Measurements from ENCODE around the gene LYRM9. TPM values are rescaled to one million over a fixed set of nuclear protein-coding genes. Genes with fewer than 3 reads are reported as not detected.

Gene LYRM9
- total and polyA plus RNA-seq, 9 of the 15 experiments (the other 6 are each of a cell fraction or from before 2014, with no cell fraction given) = 0.98 to 4.7 (median 1.8) TPM

GRCh38 chr17:27907976-27908558 is 14.9 kb upstream of the LYRM9 start (continued):
- TF ChIP-seq, protein P1, sequence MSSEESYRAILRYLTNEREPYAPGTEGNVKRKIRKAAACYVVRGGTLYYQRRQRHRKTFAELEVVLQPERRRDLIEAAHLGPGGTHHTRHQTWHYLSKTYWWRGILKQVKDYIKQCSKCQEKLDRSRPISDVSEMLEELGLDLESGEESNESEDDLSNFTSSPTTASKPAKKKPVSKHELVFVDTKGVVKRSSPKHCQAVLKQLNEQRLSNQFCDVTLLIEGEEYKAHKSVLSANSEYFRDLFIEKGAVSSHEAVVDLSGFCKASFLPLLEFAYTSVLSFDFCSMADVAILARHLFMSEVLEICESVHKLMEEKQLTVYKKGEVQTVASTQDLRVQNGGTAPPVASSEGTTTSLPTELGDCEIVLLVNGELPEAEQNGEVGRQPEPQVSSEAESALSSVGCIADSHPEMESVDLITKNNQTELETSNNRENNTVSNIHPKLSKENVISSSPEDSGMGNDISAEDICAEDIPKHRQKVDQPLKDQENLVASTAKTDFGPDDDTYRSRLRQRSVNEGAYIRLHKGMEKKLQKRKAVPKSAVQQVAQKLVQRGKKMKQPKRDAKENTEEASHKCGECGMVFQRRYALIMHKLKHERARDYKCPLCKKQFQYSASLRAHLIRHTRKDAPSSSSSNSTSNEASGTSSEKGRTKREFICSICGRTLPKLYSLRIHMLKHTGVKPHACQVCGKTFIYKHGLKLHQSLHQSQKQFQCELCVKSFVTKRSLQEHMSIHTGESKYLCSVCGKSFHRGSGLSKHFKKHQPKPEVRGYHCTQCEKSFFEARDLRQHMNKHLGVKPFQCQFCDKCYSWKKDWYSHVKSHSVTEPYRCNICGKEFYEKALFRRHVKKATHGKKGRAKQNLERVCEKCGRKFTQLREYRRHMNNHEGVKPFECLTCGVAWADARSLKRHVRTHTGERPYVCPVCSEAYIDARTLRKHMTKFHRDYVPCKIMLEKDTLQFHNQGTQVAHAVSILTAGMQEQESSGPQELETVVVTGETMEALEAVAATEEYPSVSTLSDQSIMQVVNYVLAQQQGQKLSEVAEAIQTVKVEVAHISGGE (CRISPR knock-in tag; IDR thresholded peaks at IDR 0.05) = peak in 1 of 3 experiments; percentile 80; a peak in 2 of 6 replicates
- TF ChIP-seq ZNF764 (CRISPR knock-in tag; IDR thresholded peaks at IDR 0.05; ENCODE audit: low read depth) = no peak
- TF ChIP-seq BRD9 (IDR thresholded peaks at IDR 0.05; ENCODE audit: low read depth, partially characterized antibody) = no peak
- peak; percentile 55 for TF ChIP-seq DEAF1 (CRISPR knock-in tag; IDR thresholded peaks at IDR 0.05)
- TF ChIP-seq NFIX (CRISPR knock-in tag; IDR thresholded peaks at IDR 0.05; ENCODE audit: low read depth) = peak; percentile 57
- TF ChIP-seq ZFP91 (CRISPR knock-in tag; IDR thresholded peaks at IDR 0.05) = no peak
- TF ChIP-seq NONO (IDR thresholded peaks at IDR 0.05; ENCODE audit: low read depth in 2 of 2, low read length in 1 of 2) = no peak
- TF ChIP-seq TCF7L2 (IDR thresholded peaks at IDR 0.05; ENCODE audit: low read depth, low read length) = no peak
- TF ChIP-seq, protein P2, sequence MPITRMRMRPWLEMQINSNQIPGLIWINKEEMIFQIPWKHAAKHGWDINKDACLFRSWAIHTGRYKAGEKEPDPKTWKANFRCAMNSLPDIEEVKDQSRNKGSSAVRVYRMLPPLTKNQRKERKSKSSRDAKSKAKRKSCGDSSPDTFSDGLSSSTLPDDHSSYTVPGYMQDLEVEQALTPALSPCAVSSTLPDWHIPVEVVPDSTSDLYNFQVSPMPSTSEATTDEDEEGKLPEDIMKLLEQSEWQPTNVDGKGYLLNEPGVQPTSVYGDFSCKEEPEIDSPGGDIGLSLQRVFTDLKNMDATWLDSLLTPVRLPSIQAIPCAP (CRISPR knock-in tag; IDR thresholded peaks at IDR 0.05; ENCODE audit: borderline replicate concordance) = no peak
- TF ChIP-seq CREM (IDR thresholded peaks at IDR 0.05; ENCODE audit: low read depth) = no peak
- no peak for TF ChIP-seq JUNB (CRISPR knock-in tag; conservative IDR thresholded peaks at IDR 0.05)
- TF ChIP-seq NCOA6 (IDR thresholded peaks at IDR 0.05) = no peak
- TF ChIP-seq U2AF2 (optimal IDR thresholded peaks at IDR 0.05; ENCODE audit: low read depth, low read length) = no peak
- TF ChIP-seq MED1 (CRISPR knock-in tag; IDR thresholded peaks at IDR 0.05; ENCODE audit: borderline replicate concordance) = no peak
- 0 out of 2 replicates have a peak, but pooled peaks have one; percentile 53 for TF ChIP-seq GABPB2 (CRISPR knock-in tag; conservative IDR thresholded peaks at IDR 0.05)
- no peak for TF ChIP-seq SPI1 (IDR thresholded peaks at IDR 0.05; ENCODE audit: borderline replicate concordance, low read depth, low read length)
- peak; percentile 95 for TF ChIP-seq ZNF212 (CRISPR knock-in tag; IDR thresholded peaks at IDR 0.05)
- no peak for TF ChIP-seq ATF6 (CRISPR knock-in tag; IDR thresholded peaks at IDR 0.05)
- TF ChIP-seq TRIM24 (IDR thresholded peaks at IDR 0.05) = no peak

Data from K562 (cell line).